G401 (cell line): ENCODE results near the gene SLC30A4. TPM values are rescaled to one million over a fixed set of nuclear protein-coding genes. Genes with fewer than 3 reads are reported as not detected.
A peak's percentile ranks its signal among the peaks of the same experiment; 100 is the strongest.
"Not testable (repeated sequence)": the region's sequence is repeated elsewhere in the genome, so short reads cannot be mapped to it uniquely, and the experiment has no call there.

Experiments
- DNase-seq: peaks from one replicate; pipeline ENCODE4 v3.0.0-alpha.2; 2015; ENCODE audit warnings: low spot score
- in situ Hi-C: cut with HindIII; loops from 2 replicates; pipeline ENCODE4 v1.10.0; 2016; ENCODE audit warnings: low sequenced_read_pairs, mixed read lengths
- total RNA-seq: library from RNA; depleted of rRNA; stranded (reverse); fragments of >200 nt; shearing (Covaris generic); gene quantifications from 2 replicates; pipeline ENCODE4 v1.2.3, GENCODE V29; 2014; rRNA removed

SLC30A4 gene, protein sequence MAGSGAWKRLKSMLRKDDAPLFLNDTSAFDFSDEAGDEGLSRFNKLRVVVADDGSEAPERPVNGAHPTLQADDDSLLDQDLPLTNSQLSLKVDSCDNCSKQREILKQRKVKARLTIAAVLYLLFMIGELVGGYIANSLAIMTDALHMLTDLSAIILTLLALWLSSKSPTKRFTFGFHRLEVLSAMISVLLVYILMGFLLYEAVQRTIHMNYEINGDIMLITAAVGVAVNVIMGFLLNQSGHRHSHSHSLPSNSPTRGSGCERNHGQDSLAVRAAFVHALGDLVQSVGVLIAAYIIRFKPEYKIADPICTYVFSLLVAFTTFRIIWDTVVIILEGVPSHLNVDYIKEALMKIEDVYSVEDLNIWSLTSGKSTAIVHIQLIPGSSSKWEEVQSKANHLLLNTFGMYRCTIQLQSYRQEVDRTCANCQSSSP
- total RNA-seq: 4.9 and 8.2 TPM in 2 replicates

DNA sequence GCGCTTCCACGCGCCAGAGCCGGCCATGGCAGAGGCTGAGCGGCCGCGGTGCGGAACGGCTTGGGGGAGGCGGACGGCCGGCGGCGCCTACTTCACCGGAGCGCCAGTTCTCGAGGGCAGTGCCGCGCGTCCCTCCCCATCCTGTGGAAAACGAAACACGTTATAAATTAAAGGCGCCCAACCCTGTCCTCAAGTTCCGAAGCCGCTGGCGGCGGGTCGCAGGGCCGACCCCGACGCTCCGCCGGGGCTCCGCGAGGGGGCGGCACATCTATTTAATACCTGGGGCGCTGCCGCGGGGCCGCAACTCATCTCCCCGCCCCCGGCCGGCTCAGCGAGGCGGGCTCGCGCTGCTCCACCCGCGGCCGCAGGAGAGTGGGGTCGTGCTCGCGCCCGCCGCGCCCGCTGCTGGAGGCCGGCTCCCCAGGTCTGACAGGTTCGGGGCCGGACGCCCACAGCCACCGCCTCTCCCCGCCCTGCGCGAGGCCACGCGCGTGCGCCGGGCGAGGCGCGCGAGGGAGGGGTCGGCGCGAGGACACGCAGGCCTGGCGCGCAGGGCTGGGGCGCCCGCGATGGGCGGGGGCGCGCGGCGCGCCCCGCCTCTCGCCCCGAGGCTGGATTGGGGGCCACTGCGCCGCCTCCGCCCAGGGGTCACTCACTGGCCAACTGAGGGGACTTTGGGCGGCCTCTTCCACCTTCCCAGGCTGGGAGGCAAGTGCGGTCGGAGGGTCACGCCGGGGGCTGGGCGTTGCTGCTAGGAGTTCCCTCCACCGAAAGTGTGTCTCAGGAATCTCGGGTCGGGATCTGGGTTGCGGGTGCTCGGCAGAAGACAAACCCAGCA lies at the start of gene SLC30A4:
TSS of gene SLC30A4 (minus strand) at position 428 of the 838 bp plus-strand sequence. CDS start at position 27, 401 bp downstream.
- in situ Hi-C loops: no loop called here
- DNase-seq: peak; percentile 75

DNA sequence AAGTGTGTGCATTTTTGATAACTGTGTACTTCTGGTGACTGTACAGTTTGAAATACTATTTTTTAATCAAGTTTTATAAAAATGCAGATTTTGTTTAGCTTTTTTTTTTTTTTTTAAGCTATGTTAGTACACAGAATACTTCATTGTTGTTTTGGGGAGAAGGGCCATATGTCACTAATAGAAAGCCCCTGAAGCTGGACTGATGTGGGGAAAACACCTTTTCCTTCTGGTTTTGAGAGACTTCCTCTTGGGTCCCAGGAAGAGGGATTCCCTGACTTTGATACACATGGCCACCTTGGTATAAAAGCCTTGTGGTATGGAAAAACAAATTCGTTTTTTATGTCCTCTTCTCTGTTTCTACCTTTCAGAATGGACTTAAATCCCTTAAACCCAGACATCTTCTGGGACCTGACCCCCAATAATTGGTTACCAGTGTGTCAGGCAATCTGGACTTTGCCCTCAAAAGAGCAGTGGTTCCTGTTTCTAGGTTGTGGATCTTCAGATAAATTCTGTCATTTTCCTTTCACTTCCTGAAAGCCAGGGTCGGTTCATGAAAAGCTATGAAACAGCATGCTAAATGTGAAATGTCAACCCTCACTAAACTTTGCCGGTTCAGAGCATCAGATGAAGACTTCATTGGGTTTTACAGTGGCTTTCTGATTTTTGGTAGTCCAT lies 33.5 kb upstream of the SLC30A4 start:
- no peak for DNase-seq
- in situ Hi-C loops: no loop called here

DNA sequence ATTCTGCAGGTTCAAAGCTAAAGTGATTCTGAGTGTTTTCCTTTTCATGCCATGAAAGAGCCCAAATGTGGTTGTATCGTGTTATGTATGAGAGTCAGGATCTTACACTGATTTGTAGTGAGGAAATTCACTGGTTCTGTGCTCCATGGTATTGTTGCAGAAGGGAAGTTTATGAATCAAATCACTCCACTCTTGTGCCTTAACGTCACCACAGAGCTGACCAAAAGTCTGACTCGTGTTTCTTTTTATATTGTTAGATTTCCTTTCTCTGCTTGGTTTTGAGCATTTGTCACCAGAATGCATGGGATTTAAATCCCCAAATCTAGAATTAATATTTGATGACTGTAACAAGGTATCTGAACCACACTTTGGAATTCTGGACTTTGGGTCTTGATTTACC lies 29.1 kb upstream of the SLC30A4 start:
- in situ Hi-C loops: no loop called here
- no peak for DNase-seq

DNA sequence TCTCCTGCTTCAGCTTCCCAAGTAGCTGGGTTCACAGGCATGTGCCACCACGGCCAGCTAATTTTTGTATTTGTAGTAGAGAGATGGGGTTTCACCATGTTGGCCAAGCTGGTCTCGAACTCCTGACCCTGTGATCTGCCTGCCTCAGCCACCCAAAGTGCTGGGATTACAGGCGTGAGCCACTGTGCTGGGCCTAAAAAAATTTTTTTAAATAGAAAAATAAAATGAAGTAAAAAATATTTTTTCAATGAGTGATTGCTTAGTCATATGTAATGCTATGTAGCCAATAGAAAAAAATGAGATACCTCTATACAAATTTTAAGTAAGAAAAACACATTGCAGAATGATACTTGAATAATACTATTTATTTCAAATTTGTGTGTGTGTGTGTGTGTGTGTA lies 27.9 kb upstream of the SLC30A4 start:
- DNase-seq: no peak
- in situ Hi-C loops: no loop called here

DNA sequence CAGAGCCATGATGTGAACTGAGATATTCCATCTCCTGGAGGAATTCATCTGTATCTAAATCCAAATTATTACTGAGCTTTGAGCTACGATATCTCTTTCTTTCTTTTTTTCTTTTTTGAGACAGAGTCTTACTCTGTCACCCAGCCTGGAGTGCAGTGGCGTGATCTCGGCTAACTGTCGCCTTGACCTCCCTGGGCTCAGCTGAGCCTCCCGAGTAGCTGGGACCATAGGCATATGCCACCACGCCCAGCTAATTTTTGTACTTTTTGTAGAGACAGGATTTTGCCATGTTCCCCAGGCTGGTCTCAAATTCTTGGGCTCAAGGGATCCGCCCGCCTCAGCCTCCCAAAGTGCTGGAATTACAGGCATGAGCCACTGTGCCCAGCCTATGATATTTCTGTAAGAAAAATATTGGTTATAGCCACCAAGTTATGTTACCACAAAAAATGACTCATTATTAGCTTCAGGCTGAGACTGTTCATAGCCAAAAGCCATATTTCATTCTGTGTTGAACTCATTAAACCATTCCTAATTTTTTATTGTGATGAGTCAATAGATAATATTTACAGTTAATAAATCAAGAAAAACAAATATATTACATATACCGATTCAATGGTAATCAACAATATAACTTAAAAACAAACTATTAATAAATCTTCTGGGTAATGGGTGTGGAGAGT lies 27.1 kb upstream of the SLC30A4 start:
- no peak for DNase-seq
- in situ Hi-C loops: no loop called here

DNA sequence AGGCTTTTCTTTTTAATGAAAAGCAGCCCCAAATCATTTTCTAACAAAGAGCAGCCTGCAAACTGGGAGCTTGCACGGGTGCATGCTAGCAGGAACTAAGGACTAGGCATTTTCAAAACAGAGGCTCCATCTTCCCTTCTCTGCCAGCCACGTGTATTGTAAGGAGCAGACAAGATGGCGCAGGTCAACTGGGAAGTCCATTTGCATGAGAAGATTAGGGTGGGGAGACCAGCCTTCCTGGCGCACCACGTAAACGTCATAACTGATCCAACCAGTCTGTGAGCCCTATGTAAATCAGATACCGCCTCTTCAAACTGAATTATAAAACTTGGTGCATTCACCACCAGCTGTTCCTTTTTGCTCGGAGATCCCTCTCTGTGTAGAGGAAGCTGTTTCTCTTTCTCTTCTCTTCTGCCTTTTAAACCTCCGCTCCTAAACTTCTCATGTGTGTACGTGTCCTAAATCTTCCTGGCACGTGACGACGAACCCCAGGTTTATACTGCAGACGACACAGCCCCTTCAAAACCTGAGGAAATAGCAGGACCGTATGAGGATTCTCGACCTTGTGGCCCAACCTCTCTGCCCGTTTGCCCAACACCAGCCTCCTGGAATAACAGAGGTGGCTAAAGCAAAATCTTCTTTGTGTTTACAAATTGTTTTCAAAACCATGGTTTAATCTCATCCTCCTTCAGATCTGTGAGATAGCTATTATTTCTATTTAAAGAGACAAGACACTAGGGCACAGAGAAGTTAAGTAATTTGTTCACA lies 26.4 kb upstream of the SLC30A4 start:
- in situ Hi-C loops: no loop called here
- DNase-seq: no peak

DNA sequence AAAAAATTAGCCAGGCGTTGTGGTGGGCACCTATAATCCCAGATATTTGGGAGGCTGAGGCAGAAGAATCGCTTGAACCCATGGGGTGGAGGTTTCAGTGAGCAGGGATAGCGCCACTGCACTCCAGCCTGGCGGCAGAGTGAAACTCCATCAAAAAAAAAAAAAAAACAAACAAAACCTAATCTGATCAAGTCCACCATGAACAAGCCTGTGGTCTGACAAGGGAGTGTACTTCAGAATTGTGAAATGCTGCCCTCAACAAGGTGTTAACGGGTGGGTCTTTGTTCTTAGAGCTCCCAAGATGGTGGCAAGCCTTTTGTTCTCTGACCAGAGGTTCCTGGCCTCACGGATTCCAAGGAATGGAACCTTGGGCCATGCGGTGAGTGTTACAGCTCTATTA lies 24.2 kb upstream of the SLC30A4 start:
- no peak for DNase-seq
- in situ Hi-C loops: no loop called here

DNA sequence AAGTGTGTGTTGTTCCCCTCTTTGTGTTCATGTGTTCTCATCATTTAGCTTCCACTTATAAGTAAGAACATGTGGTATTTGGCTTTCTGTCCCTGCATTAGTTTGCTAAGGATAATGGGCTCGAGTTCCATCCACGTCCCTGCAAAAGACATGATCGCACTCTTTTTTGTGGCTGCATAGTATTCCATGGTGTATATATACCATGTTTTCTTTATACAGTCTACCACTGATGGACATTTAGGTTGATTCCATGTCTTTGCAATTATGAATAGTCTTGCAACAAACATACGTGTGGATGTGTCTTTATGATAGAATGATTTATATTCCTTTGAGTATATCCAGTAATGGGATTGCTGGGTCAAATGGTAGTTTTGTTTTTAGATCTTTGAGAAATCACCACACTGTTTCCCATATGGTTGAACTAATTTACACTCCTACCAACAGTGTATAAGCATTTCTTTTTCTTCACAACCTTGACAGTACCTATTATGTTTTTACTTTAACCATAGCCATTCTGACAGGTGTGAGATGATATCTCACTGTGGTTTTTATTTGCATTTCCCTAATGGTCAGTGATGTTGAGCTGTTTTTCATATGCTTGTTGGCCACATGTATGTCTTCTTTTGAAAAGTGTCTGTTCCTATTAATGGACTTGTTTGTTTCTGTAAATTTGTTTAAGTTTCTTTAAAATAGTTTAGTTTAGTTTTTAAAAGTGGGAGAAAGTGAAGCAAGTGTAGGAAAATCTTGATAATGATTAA lies 21.9 kb upstream of the SLC30A4 start:
- in situ Hi-C loops: no loop called here
- DNase-seq: no peak

DNA sequence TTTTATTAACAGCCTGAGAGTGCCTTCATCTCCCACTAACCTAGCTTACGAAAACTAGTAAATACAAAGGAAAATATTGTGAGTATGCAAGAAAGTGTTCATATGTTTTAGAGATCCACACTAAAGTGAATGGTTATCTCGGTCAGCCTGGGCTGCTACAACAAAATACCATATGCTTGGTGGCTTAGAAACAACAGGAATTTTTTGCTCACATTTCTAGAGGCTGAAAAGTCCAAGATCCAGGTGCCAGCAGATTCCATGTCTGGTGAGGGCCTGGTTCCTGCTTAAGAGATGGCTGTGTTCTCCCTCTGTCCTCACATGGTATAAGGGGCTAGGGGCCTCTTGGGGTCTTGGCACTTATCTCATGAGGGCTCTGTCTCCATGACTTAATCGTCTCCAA lies 20.5 kb upstream of the SLC30A4 start:
- in situ Hi-C loops: no loop called here
- DNase-seq: no peak

DNA sequence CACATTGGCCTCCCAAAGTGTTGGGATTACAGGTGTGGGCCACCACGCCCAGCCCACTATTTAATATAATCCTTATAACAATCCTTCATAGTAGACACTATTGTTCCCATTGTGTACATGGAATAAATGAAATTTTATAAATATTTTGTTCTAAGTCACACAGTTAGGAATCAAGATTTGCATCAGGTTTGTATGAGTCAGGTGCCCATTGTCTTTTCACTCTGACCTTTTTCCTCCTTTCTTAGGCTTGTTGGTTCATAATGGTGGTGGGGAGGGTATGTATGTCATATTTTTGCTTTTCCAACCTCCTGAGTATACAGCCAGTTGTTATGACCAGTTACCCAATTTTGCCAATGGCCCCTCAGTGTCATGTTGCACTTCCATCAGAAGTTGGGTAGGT lies 18.0 kb upstream of the SLC30A4 start:
- no peak for DNase-seq
- in situ Hi-C loops: no loop called here

DNA sequence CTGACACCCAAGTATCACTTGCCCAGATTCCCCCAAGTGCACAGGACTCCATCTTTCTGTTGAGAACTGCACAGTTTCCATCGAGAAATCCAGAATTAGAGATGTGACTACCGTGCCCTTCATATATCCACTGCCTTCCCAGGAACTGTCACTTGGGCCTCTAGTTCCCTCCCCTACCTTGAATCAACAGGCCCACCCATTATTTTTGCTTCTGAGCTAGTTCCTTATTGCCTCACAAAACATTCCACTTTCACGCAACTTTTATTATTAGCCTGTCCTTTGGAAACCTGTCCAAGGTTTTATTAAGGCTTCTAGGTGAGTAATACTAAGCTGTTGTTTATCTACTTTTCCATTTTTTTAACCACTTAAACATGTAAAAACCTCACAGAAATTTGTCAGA lies 17.1 kb upstream of the SLC30A4 start:
- no peak for DNase-seq
- in situ Hi-C loops: no loop called here

DNA sequence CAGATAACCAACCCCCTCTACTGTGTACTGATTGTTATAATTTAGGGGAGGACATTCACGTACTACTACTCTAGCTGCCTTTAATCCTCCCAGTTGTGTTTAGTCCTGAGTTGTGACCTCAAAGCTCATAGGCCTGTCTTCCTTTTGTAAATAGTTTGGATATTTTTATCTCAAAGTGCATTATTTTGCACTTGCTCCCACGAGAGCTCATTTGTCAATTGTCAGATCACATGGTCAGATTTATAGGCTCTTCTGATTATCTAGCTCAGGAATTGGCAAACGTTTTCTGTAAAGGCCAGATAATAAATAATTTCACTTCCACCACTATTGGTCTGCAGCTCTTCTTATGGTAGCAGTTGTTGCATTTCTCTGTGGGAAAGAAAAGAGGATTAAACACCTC lies 14.4 kb upstream of the SLC30A4 start:
- in situ Hi-C loops: no loop called here

DNA sequence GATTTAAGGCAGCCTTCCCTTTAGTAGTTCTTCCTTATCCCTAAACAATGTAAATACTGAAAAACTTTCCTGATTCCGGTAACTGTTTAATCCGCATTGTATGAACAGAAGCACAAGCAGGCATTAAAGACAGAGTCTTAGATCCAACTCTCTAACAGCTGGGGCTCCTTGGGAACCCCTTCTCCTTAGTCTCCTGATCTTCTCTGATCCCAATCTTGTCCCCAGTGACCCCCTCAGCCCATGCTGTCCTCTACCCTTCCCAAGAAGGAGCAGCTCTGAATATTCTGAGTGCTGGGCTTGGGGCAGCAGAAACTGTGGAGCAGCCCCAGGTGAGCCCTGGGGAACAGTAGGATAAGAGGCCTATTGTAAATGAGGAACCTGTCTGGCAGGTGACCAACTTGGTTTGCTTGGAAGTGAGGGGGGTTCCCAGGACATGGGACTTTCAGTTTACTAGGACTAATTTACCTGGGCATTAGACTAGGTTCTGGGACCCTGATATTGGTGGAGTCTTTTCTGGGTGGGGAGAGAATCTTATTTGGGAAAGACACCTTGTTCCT lies 13.0 kb upstream of the SLC30A4 start:
- in situ Hi-C loops: no loop called here
- DNase-seq: no peak

More for the DNA sequence above, 14.4 kb upstream of the SLC30A4 start:
- no peak for DNase-seq

DNA sequence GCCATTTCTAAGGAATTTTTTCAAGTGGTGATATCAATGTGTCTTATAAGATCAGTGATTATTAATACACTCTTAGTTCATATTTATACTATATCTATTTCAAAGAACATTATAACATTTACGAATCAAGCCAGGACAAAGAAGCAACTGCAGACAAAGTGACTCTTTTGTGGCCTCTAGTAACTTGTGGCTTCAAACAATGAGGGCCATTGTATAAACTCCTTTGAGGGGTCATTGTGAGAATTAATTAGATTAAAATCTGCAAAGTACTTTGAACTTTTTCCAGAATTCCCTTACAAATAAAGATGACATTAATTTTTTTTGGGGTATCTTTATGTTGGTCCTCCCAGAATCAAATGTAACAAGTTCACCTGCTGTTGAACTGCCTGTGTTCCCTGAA lies 12.3 kb upstream of the SLC30A4 start:
- in situ Hi-C loops: no loop called here

DNA sequence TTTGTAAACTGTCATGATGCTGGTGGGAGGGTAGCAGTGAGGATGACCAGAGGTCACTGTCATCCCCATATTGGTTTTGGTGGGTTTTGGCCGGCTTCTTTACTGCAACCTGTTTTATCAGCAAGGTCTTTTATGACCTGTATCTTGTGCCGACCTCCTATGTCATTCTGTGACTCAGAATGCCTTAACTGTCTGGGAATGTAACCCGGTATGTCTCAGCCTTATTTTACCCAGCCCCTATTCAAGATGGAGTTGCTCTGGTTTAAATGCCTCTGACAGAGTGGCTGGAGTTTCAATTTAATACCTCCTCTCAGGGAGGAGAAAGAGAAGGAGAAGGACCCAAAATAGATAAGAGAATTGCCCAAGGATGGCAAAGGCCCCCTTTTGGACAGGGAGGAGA lies 10.3 kb upstream of the SLC30A4 start:
- DNase-seq, in situ Hi-C loops: not testable (repeated sequence)

More for the DNA sequence above, 12.3 kb upstream of the SLC30A4 start:
- no peak for DNase-seq

DNA sequence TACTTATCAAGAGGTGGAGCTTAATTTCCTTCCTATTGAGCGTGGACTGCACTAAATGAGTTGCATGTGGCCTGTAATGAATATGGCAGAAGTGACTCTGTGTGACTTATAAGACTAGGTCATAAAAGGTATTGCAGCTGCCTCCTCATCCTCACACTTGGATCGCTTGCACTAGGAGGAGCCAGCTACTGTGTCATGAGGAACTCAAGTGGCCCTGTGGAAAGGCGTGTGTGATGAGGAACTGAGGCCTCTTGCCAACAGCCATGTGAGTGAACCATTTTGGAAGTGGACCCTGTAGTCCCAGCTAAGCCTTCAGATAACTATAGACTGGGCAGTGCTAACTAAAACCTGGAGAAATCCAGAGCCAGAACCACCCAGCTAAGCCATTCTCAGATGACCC lies 7.1 kb upstream of the SLC30A4 start:
- DNase-seq: no peak
- in situ Hi-C loops: no loop called here

DNA sequence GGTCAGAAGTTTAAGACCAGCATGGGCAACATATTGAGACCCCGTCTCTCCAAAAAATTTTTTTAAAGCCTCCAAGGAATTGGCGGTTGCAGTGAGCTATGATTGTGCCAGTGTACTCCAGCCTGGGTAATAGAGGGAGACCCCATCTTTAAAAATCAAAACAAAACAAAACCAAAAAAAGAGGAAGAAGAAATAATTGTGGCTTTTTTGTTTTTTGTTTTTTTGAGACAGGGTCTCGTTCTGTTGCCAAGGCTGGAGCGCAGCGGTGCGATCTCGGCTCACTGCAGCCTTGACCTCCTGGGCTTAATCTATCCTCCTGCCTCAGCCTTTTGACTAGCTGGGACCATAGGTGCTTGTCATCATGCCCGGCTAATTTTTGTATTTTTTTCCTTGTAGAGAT lies 4.5 kb upstream of the SLC30A4 start:
- no peak for DNase-seq
- in situ Hi-C loops: no loop called here

DNA sequence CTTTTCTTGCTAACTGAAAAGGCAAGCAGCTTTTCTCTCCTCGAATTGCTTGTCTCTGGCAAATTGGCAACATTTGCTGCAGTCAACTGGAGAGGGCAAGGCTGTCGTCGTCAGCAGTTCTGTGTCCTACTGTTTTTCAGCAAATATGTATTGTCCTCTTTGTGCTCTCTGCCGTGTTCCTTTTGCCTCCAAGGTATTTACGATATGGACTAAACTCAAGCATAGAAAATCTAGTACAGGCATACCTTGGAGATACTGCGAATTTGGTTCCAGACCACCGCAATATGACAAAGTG lies 558 bp upstream of the SLC30A4 start:
- in situ Hi-C loops: no loop called here

More for the DNA sequence above, 558 bp upstream of the SLC30A4 start:
- DNase-seq: no peak
